Skin of body (tissue), 2 donors: ENCODE measurements around the gene CEACAM16. TPM values are rescaled to one million over a fixed set of nuclear protein-coding genes. Genes with fewer than 3 reads are reported as not detected.
"Not testable (repeated sequence)": the region's sequence is repeated elsewhere in the genome, so short reads cannot be mapped to it uniquely, and the experiment has no call there.

Experiments
- DNase-seq: peaks from one replicate; lab custom pipeline; 2025; lab: John Stamatoyannopoulos, UW
- total RNA-seq: library from RNA; depleted of rRNA; stranded (reverse); fragments of >200 nt; gene quantifications from one replicate; pipeline ENCODE4 v1.2.3, GENCODE V29; 2014

CEACAM16 gene
- total RNA-seq, 1 donor from 2014 or later, result not detected

GRCh38 chr19:44675521-44675920 is 23.4 kb upstream of the CEACAM16 start:
- no peak for DNase-seq

DNA sequence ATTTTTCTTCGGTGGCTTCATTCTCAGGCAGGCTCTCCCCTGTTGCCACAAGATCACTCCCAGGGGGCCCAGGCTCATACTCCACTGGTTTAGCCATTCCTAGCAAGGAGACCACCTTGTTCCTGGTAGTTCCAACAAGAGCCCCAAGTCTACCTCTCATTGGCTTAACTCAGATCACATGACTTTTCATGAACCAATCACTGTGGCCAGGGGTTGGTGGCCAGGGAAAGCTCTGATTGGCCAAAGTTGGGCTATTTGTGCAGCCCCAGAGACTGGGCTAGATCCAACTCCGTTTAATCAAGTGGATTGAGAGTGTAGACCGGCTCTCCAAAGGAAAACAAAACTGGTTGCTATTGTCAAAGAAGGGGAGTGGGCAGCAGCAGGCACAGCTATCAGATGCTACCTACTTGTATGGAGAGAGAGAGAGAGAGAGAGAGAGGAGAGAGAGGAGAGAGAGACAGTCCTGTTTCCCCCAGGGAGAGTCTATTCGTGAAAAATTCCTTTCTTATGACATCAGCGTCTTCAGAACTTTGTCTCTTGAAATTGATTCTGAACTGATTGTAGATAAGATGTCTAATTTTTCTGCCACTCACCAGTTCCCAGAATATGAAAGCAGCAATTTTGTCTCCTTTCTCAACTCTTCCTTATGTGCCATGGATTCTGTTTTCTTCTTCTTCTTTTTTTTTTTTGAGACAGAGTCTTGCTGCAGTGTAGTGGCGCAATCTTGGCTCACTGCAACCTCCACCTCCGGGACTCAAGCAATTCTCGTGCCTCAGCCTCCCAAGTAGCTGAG is 21.7 kb upstream of the CEACAM16 start:
- peak; percentile 17 for DNase-seq

DNA sequence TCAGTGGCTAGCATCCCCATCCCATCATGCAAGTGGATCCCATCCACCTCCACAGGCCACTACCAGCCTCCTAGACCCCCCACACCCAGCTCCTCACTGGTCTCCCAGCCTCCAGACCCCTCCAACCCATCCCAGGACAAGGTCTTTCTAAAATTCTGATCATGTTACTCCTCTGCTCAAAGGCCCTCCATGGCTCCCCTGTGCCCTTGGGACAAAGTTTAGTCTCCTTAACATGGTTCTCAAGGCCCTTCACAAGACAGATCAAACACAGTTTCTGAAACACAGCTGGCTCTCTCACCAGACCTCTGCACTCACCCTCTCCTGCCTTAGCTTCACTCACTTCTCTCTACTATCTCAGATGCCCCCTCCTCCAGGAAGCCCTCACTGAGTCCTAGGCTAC is 18.4 kb upstream of the CEACAM16 start:
- DNase-seq, result no peak

DNA sequence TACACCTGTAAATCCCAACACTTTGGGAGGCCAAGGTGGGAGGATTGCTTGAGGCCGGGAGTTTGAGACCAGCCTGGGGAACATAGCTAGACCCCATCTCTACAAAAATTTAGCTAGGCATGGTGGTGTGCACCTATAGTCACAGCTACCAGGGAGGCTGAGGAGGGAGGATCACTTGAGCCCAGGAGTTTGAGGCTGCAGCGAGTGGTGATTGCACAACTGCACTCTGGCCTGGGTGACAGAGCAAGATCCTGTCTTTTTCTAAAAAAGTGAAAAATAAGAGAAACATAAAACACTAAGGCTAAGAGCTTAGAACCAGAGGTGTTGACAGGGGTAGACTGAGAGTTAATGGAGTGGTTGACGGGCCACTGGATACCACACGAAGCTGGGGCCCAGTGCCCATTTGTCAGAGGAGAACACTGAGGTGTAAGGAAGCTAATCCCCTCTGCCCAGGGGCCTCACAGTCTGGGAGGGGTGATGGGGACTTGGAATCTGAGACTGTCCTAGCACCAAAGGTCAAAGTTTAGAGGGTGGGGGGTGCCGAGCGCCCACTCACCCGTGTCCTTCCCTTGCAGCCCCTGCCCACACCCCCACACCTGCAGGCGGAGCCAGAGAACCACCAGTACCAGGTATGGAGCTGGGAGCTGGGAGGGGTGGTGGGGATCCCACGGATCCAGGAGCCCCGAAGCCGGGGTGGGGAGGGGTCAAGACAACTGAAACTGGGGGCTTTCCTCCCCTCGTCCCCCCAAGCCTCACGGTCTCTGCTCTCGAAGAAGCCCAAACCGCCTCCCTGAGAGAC is 16.8 kb upstream of the CEACAM16 start:
- no peak for DNase-seq

GRCh38 chr19:44682807-44683206 is 16.1 kb upstream of the CEACAM16 start:
- no peak for DNase-seq

- DNase-seq, result no peak
Measured at GRCh38 chr19:44683434-44684210, 15.3 kb upstream of the CEACAM16 start.

DNA sequence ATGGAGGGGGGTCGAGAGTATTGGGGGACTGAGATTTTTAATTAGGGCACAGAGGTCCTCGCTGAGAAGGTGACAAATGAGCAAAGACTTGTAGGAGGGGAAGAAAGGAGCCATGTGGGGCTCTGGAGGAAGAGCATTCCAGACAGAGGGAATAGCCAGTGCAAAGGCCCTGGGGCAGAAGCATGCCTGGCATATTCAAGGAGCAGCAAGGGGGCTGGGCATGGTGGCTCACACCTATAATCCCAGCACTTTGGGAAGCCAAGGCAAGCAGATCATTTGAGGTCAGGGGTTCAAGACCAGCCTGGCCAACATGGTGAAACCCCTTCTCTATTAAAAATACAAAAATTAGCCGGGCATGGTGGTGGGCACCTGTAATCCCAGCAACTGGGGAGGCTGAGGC is 14.6 kb upstream of the CEACAM16 start:
- not testable (repeated sequence) for DNase-seq

DNA sequence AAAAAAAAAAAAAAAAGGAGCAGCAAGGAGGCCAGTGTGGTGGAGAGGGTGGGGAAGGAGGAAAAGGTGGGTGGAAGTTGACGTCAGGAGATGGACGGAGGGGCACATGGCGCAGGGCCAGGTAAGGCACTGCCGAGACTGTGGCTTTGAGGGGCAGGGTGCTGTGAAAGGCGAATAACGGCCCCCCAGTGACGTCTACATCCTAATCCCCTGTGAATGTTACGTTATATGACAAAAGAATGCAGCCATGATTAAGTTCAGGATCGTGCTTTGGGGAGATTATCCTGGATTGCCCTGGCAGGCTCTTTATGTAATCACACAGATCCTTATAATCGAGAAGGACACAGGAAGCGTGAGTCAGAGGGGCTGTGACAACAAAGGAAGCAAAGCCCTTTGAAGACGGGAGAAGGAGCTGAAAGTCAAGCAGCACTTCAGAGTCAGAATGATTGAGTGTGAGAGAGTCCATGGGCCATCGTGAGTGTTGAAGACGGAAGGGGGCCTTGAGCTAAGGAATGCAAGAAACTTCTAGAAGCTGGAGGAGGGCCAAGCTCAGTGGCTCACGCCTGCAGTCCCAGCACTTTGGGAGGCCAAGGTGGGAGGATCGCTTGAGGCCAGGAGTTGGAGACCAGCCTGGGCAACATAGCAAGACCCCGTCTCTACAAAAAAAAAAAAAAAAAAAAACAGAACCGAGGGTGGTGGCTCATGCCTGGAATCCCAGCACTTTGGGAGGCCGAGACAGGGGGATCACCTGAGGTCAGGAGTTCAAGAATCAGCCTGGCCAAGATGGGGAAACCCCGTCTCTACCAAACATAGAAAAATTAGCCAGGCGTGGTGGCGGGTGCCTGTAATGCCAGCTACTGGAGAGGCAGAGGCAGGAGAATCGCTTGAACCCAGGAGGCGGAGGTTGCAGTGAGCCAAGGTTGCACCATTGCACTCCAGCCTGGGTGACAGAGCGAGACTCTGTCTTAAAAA is 13.8 kb upstream of the CEACAM16 start:
- DNase-seq, result peak; percentile 30

- DNase-seq, result no peak
Measured at GRCh38 chr19:44685877-44686276, 13.1 kb upstream of the CEACAM16 start.

- DNase-seq, result no peak
Measured at GRCh38 chr19:44686896-44687295, 12.1 kb upstream of the CEACAM16 start.

- no peak for DNase-seq
Measured at GRCh38 chr19:44687888-44688287, 11.1 kb upstream of the CEACAM16 start.

DNA sequence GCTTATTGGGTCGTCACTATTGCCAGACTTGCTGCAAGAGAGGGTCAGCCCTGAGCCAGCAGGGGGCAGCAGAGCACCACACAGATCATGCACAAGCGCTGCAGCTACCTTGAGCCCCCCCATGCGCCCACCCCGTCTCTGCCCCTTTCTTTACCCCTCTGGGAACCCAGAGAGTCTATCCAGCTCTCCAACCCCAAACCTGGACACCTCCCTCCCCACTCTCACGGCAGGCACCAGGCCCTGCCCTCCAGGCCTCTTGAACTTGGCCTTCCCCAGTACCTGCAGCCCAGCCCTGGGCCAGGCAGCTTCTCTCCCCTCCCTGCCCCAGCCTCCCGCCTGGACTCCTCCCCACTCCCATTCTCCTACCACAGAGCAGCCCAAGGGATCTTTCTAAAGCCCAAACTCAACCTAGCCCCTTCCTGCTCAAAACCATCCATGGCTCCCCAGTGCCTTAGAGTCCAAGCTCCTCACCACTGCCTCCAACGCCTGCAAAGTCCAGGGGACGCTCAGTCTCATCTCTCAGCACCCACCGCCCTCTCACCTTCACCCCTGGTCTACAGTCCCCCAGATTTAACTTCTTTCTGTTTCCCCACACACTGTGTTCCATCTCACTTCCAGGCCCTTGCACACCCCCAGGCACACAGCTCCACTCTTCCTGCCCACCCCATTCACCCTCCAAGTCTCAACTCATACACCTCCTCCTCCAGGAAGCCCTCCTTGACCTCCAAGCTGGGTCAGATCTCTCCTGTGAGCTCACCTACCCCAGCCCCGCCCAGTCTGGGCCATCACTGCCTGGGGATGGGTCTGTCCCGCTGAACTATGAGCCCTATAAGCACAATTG is 9.4 kb upstream of the CEACAM16 start:
- peak; percentile 46 for DNase-seq

DNA sequence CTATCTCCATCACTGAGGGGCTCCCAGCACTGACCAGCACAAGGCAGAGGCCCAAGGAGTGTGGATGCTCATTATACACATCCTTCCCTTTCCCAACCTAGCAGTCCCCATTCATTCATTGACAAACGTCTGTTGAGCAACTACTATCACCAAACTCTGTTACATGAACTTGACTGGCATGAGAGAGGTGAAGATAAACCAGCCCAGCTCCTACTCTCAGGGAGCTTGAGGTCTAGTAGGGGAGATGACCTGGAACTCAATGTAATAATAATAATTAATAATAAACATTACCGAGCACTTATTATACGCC is 8.9 kb upstream of the CEACAM16 start:
- DNase-seq, result no peak

DNA sequence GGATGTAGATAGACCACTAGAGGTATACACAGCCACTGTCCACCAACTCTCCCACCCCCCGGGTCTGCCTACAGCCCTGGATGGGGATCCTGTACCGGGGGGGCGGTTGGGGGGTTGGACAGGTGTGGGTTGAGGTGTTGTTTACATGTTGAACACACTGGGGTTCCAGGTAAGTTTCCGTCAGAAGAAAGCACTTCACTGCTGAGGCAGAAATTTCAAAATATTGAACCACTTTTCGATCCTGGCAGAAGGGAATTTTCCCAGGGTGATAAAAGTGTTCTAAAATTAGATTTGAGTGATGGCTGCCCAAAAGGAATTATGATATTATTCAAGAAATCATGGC is 6.6 kb upstream of the CEACAM16 start:
- DNase-seq, result no peak

DNA sequence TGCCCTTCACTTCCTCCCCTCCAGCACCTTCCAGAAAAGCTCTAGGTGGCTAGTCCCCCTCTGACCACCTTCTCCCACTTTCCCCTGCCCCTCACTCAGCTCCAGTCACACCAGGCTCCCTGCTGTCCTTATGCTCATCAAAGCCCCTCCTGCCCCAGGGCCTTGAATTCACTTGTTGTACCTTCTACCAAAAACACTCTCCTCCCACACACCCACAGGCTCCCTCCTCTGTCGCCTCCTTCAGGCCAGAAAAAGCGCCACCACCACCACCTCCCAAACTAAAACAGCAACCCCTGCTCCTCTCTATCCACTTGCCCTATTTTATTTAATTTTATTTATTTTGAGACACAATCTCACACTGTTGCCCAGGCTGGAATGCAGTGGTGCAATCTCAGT is 4.8 kb upstream of the CEACAM16 start:
- no peak for DNase-seq

DNA sequence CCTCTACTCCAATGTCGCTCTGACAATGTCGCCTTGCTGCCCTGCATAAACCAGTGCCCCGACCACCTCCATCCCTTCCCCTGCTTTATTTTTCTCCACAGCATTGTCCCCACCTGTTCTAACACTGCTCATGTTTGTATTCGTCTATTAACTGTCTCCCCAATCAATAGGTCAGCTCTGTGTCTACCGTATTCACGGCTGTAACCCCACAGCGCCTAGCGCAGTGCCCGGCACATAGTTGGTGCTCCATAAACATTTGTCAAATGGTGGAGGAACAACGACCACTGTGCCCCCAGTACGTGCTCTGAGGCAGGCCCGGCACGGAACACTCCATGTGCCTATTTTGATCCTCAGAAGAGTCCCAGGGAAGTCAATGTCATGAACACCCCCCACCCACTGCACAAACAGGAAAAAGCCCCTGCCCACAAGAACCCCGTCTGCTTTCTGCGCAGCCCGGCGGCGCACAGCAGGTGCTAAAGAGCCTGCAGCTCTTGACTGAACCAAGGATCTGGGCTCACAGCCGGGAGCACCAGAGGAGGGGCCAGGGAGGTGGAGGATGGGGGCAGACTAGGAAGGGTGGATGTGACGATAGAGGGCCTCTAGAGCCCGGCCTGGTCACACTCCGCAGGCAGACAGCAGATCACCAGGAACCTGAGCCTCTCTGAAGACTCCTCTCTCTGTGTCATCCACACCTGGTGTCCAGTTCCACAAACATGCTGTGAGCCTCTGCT is 1.8 kb upstream of the CEACAM16 start:
- DNase-seq, result no peak

GRCh38 chr19:44697670-44698034 is 1.3 kb upstream of the CEACAM16 start:
- no peak for DNase-seq

GRCh38 chr19:44700547-44700946 is 1.6 kb downstream of the CEACAM16 start:
- DNase-seq, result no peak

DNA sequence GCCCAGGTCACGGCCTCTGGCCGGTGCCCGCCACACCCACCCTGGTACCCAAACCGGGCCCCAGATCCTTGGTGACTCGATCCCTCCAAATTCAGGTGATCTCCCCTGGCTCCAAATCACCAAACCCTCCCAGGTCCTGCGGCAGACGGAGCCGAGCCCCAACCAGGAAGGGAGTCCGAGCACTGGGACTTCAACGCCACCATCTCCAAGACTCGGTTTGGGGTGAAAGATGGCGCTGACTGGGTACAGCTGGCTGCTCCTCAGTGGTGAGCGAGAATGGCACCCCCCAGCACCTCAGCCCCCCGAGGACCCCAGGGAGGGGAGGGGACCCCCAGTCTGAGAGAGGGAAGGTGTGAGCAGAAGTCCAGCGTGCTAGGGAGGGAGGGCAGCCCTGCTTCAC is 2.3 kb downstream of the CEACAM16 start:
- DNase-seq, result no peak
